GM21367 (cell line): ENCODE measurements around the gene TENM4.

ENCODE experiments used
- ATAC-seq: cut with Tn5 transposase; IDR thresholded peaks from one replicate; pipeline ENCODE4 v1.9.1; 2021; ENCODE audit not compliant: unreplicated experiment

TENM4 gene

DNA sequence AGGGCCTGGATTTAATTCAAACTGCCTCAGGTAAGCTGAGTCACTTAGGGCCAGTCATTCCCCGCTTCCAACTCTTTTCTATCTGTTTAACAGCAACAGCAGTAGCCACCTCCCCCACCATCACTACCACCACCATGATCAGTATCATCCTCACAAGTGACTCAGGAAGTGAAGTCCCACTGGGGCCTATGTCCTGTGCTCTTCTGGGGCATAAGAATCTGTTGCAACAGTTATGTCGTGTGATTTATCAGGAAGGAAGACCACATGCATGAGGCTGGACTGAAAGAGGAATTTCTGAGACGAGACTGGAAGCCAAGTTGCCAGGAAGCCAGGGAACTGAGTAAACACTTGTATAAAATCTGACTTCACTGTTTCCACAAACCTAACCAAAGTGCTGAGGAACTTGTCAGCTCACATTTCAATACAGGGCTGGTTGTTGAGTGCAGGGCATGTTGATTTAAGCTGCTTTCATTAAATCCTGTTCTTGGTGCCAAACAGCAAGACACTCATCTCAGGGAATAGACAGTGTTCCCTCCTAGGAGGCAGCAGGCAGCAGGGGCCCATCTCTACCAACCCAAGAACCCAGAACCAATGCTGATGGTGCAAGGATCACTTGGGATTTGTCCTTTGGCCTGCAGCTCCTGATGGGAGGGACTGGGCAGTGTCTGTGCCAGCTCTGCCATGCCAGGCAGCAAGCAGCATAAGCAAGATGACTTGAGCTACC lies 639.5 kb downstream of the TENM4 start:
- ATAC-seq, result no peak

DNA sequence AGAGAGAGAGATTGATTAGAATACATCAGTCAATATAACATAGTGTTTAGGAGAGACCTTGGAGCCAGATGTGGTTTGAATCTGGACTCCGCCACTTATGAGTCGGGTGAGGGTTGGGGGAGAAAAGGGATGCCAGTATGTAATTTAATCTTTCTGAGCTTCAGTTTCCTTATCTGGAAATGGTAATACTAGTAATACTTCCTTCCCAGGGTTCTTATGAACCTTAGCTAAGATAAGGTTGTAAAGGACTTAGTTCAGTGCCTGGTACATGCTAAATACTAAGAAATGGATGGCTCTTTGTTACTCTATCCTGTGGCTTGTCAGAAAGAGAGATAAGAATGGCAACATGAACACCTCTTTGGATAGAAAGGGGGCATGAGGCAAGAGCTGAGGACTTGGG lies 640.1 kb downstream of the TENM4 start:
- ATAC-seq, result no peak

DNA sequence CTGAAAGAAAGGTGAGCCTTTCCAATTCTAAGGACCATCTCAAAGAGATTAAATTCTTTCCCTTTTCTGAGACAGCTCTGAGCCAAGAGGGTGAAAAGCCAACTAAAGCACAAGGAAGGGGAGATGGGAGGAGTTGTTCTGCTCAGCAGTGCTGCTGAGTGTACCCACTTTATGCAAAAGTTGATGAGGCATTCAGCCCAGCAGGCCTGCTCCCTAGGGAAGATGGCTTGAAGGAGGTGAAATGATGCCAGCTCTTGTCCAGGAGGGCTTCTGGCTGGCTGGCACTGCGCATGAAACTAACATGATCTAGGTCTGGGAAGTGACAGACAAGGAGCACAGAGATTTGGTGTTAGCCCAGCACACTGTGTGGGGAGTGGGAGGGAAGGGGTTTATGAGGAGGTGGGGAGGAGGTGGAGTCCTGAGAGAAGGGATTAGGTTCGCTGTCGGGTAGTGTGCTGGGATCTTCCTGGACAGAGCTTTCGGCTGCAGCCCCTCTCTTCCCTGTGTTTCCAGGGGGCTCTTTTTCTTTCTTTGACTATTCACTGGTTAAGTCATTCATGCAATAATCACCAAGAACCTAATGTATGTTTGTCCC lies 640.6 kb downstream of the TENM4 start:
- ATAC-seq, result no peak

DNA sequence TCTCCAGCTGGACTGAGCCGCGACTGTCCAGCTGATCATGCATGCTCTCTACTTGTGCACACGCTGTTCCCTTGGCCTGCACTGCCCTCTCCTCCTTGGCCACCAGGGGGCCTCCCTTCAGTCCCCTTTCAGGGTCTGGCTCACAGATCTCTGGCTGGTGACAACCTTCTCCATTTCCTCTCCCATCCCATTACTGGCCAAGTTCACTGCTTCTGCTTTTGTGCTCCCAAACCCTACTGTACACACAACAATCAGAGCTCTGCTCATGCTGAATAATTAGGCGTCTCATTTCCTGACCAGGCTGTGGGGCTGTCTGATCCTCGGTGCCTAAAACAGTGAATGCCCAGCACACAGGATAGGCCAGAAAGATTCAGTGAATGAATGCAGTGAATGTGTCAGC lies 642.2 kb downstream of the TENM4 start:
- peak; percentile 90 for ATAC-seq

DNA sequence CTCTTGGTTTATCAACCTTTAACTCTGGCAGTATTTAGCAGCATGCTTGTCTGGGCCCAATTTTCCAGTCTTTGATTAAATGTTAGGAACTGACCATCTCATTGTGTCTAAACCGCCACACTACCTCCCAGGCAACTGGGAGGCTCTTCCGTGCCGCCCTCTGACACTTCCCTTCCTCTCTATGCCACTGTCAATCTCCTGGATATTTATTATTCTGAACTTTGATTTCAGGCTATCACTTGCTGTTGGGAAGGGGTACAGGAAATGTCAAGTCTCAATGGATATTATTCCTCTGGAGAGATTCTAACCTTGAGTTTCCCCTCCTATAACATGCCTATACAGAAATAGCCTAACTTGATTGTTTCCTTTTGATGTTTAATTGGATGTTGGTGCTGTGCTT lies 643.3 kb downstream of the TENM4 start:
- ATAC-seq, result no peak

DNA sequence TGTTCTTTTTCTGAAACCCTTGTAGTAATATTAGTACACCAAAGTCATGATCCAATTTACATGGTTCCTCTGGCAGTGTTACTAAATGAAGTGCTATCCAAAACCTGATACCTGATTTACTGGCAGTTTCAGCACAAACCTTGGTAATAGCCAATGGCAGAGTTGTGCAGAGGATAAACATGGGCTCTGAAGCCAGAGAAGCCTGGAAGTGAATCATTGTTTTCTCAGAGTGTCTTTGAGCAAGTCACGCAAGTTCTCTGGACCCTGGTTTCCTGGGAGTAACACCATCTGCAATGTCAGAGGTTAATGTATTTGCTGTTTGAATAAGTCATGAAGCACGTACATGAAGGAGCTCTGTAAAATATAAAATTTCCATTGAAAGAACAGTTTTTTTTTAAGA lies 643.9 kb downstream of the TENM4 start:
- ATAC-seq, result no peak

DNA sequence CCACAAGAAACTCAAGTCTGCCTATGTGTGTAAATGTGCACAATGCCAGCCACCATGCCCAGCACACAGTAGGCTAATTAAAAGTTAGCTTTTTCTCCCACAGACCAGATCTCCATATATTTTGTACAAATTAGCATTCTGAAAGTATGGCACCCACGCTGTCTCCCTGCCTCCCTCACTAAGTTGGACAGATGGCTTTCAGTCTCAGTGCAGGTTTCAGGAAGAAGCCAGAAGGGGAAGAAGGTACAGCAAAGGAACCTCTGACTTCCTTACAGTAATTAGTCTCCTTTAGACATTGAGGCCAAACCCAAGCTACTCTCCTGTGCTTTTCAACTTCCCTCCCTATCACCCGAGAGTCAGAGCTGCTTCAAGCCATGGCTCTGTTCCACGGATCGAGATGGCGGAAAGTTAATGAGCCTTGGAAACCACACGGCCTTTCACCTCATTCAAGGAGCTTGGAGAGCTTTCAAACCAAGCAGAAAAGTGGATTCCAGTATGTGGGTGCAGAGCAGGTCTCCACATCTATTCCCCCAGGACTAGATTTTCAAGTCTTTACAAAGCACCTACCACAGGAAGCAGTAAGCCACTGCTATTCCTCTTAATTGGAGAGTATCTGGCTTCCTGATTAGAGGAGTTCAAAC lies 645.1 kb downstream of the TENM4 start:
- ATAC-seq, result no peak

DNA sequence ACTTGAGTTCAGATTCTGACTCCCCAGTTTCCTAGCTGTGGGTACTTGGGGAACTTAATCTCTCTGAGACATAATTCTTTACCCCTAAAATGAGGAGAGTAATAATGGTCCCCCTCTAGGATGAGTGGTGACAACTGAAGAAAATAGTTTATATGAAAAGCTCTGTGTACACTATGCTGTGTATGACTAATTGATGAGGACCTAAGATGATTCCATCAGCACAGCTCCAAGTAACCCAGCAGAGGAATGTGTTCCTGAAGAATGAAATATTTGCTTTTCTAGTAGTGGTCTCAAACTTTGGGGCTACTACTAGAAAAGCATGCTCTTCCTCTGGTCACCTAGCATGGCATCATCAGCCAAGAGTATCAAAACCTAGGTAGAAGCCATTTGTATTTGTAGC lies 648.9 kb downstream of the TENM4 start:
- no peak for ATAC-seq

DNA sequence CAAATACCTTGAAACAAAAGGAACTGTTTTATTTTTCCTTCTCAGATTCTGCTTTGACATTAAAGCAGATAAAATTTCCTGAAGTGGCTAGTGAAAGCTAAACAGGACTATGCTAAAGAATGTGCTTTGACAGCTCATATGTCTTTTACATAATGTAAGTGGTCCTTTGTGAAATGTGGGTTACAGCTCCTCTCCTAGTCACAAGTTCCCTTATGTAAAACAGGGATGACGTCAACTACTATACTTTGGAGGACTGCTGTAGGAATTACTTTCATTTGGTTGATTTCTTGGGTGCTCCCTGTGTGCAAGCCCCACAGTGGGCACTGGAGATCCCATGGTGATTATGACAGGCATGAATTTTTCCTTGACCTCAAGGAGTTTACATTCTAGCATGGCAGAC lies 649.6 kb downstream of the TENM4 start:
- no peak for ATAC-seq

DNA sequence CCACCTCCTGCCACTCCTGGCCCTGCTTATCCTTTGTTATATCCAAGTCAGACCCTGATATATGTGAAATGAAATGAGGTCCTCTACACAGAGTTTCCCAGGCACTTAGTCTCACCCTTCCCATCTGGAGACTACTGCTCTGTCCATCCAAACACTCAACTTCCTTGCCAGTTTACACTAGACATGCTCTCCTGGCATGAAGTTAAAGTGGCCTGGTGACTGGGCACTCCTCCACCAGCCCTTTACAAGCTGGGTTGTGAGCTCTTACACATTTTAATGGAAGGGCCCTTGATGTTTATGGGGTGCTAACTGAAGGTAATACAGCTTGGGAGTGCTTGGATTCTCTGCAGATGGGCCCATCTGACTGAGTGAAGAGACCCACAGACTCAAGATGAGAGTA lies 650.0 kb downstream of the TENM4 start:
- no peak for ATAC-seq

DNA sequence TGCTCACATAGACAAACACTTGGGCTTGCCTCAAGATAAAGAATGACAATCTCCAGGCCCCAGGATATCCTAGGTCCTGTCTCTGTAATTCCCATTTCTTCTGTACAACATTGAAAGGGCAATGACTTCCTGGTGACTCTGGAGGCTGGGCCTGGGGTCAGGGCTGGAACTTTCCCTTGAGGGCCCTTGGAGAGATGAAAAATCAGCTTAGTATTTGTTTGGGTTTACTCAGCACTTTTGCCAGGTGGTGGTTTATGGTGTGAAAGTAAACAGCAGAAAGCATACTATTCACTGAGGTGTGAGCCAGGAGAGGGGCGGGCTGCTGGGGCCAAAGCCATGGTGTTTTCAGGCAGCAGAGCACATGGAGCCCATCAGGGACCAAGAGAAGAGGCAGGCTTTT lies 651.5 kb downstream of the TENM4 start:
- no peak for ATAC-seq

DNA sequence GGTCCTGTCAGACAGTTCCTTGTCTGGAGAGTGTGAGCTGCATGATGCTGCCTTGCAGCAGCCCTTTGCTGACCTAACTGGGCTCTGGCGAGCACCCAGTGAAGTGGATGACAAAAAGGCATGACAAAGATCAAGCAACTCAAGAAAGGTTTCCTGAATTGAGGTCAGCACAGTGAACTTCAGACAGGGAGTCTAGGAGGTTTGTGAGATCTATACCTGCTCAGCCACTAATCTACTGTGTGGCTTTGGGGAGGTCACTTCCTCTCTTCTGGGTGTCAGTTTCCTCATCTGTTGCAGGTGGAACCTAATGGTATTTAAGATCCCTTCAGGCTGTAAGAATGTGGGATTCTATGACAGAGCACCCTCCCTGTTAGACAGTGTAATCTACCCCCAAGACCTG lies 652.3 kb downstream of the TENM4 start:
- ATAC-seq, result no peak

DNA sequence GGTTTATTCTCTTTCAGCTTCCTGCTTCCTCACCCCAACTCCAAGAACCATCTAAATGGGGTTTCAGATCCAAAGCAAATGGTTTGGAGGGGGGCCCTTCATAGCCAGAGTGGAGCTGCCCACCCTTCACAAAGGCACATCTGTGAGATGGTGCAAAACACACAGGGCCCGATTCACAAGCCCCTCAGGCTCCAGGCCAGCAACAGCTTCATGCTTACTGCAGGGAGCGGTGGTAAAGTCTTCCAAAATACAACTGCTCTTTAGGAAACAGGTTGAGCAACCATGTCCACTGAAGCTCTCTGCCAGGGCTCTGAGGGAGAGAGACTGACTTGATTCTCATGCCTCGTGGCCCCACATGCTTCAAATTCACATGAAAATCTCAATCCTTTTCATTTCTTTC lies 653.1 kb downstream of the TENM4 start:
- ATAC-seq, result no peak

DNA sequence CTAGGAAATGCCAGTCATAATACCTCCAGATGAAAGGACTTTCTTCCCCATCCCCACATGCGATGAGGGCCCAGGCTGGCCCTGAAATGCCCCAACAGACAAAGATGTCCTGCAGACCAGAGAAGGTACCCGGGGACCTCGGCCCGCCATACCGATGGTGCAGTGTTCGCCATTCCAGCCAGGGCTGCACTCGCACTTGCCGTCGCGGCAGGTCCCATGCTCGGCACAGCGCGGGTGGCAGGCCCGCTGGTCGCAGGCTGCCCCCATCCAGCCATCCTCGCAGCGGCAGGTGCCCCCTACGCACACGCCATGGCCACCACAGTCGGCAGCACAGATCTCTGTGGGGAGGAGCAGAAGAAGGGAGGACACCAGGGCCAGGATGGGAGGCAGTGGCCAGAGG lies 654.1 kb downstream of the TENM4 start:
- ATAC-seq, result no peak

DNA sequence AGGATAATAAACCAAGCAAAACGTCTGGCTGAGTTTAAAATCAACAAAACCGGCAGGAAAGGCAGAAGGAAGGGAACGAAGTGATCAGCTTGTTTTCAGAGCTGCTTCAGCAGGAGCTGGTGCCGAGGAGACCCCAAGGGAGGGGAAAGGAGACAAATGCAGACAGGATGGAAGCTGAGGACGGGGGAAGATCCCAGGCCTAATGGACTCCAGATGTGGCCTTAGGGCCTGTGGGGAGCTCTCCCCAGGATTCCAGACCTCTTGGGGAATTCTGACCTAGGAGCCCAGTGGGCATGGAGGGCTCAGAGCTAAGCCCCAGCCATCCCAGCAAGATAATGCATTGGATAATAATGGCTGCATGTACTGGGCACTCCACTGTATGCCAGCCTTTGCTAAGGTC lies 654.7 kb downstream of the TENM4 start:
- no peak for ATAC-seq

DNA sequence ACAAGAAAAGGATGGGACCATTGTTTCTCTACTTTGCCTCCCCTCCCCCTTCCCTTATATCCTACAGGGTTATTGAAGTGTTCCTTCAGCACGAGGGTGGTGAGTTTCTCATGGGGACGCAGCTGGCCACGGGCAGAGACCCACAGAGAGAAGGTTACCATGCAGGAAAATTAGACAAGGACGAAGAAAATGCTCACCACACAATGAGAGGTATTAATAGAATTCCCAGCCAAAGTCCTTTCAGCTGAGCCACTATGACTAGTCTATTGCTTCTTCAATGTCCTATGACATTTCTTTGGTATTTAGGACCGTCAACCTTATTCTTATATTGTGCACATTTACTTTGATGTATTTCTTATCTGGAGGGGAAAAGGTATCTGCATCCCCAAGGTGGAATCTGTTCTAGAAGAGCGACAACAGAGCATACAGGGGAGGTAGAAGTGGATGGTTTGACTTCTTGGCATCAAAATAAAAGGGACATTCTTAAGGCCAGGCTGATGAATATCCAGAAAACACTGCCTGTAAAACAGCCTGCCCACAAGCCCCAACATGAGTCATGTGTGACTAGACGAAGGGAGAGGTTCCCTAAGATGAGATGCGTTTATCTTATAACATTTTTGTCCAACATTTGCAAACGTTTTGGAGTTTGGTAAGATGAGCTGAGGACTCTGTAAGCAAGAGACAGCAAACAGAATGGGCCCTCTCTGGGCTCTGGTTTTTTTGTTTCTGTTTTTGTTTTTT lies 656.3 kb downstream of the TENM4 start:
- ATAC-seq, result no peak

DNA sequence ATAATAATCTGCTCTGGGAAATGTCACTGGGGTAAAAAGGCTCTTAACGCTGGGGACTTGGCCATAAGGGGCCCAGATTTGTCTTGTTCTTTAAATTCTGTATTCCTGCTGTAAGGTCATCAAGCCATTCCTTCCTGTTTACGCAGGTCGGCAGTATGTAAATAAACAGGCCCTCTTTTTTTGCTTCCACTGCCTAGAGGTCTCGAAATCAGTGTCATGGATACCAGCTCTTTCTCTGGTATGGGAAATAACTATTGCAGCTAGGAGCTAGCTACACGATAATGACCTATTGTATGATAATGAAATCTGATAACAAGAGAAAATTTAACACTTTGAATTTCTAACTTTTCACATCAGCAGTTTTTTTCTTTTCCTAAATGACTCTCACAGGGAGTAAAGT lies 657.0 kb downstream of the TENM4 start:
- no peak for ATAC-seq

DNA sequence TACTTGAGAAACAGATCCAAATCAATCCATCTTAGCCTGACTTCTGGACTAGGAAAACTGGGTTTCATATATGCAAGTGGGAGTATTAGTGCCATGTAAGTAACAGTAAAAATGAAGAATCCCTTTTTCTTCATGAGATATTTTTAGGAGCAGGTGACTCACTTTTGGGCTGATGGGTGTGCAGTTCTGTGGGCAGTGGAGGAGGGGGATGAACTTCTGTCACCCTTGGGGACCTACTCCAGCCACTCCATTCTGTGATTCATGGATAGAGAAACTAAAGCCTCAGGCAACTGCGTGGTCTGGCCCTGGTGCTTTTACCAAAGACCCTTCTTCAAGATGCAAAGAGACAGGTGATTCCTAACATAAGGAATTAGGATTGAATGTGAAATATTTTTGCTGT lies 657.5 kb downstream of the TENM4 start:
- no peak for ATAC-seq

DNA sequence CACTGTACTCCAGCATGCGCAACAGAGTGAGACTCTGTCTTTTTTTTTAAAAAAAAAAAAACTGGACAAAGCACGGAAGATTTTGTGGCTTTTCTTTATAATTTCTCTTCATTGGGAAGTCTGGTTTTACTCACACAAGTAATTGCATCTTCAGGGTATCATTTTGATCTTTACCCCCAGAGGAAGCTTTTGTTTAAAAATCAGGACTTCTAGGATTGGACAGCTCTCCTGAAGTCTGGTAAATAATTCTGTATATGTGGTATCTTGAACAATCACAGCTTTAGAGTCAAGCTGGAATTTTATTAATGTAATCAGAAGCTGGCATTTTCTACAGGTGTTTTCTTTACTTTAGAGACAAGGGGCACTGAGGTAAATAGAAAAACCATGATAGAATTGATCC lies 658.1 kb downstream of the TENM4 start:
- ATAC-seq, result no peak

DNA sequence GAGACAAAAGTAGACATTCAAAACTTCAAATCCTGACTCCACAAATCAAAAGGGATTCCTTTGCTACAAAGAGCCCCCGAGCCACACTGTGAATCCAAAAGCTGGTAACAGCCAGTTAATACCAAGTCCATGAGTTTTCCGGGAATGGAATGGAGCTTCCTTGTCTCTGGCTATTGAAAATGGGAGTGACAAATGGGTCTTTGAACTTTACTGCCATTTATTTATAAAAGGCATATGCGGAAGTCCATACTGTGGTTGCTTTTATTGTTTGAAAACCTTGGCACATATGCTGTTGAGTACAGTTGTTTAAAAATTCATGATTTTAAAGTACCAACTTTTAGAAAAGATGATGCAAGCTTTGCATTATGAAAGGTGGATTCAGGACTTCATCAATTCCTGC lies 659.9 kb downstream of the TENM4 start:
- ATAC-seq, result no peak

DNA sequence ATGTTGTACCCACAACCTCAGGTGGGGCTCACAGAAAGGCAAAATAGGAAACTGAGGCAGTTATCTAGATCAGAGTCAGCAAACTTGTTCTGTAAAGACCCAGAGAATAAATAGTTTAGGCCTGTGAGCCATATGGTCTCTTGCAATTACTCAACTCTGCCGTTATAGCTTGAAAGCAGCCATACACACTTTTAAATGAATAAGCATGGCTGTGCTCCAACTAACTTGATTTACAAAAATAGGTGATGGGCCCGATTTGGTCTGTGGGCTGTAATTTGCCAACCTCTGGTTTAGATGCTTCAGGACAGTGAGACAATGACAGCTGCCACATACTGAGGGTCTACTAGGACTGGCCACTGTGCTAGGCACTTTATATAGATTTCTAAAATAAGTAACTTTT lies 667.3 kb downstream of the TENM4 start:
- ATAC-seq, result no peak

DNA sequence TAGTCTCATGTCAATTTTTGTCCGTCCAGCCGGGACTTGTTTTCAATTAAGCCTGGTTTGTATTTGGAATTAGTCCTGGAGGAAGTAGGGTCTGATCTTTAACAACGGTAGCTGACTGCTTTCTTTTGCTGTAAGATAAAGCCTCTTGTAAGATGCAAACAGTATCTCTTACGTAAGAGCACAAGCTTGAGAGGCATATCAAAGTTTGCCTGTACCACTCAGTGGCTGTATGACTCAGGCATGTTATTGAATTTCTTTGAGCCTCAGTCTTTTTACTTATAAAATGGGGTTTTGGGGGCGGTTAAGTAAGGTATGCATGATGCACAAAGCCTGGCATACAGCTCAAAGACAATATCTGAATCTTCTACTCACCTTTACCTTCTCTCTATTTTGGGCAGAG lies 667.8 kb downstream of the TENM4 start:
- no peak for ATAC-seq
